Measurements from ENCODE around the gene NFRKB. TPM values are rescaled to one million over a fixed set of nuclear protein-coding genes. Genes with fewer than 3 reads are reported as not detected.

Gene NFRKB
- total and polyA plus RNA-seq, 2 of the 8 experiments (the other 6 are each of a cell fraction or from before 2014, with no cell fraction given), result 17.0 to 31.0 TPM

DNA sequence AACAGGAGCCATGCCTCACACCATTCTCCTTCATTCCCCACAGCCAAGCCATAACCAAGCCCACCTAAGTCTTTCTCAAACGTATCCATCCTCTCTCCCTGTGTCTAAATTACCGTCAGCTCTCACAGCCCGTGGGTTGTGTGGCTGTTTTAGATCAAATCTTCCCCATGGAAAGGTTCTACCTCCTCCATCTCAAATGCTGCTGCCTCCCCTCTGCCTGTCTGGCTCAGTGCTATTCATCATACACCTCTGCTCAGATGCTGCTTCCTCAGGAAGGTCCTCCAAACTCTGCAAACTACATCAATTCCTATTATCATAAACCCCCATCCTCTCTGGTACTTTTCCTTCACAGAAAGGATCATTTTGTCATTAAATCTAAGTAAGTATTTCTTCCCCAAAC, 15.1 kb downstream of the NFRKB start (continued):
- TF ChIP-seq SRF (IDR thresholded peaks at IDR 0.05; ENCODE audit: low read depth, low read length) (no peak), KDM5A (IDR thresholded peaks at IDR 0.05; ENCODE audit: low read length) (no peak), TAF1 (IDR thresholded peaks at IDR 0.05; ENCODE audit: low read depth, low read length) (no peak), BACH1 (IDR thresholded peaks at IDR 0.05; ENCODE audit: low read length) (no peak), TCF12 (IDR thresholded peaks at IDR 0.05; ENCODE audit: low read depth, low read length) (no peak), RXRA (IDR thresholded peaks at IDR 0.05; ENCODE audit: insufficient read depth, low read depth, low read length) (no peak), RFX5 (IDR thresholded peaks at IDR 0.05; ENCODE audit: borderline replicate concordance, low read depth, low read length) (no peak), USF2 (IDR thresholded peaks at IDR 0.05; ENCODE audit: low read length) (no peak)
